ENCODE results near the gene FES.

The FES gene

DNA sequence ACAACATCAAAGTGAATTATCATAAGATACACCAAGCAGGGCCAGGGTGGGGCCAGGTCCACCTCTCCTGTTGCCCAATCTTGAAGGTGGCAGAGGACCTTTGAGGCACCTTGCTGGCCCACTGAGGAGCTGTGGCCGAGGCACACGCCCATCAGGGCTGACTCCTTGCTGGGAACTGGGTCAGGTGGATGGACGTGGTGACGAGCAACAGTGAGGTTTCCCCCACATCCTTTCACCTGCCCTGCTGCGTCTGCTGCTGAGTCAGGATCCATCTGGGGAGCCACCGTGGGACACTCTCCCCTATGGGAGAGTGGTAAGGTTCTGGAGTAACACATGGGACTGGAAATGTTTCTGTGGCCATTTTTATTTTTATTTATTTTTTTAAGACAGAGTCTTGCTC lies 33.2 kb upstream of the FES start:
- no peaks in the 10 kb centered on the region for H3K27me3 Mint-ChIP-seq
- peak overlapping the region; percentile 1 for H3K4me3 Mint-ChIP-seq
- H3K4me1 Mint-ChIP-seq: peaks cover 69% of the 10 kb centered on the region
- DNase-seq: peak; percentile 62
- H3K9me3 Mint-ChIP-seq: peaks cover 6% of the 10 kb centered on the region
- peaks cover 30% of the 10 kb centered on the region for H3K36me3 Mint-ChIP-seq
- H3K27ac Mint-ChIP-seq: peak overlapping the region; percentile 95
- CTCF ChIA-PET: interaction anchor here (1.2 to 1.5 kb wide), 4 partner anchors 9 to 203 kb away, joined by 3 to 6 read pairs (median 4); no protein-coding TSS in a partner anchor

- H3K9me3 Mint-ChIP-seq: peaks cover 6% of the 10 kb centered on the region
- DNase-seq: peak; percentile 65
- H3K27me3 Mint-ChIP-seq: no peaks in the 10 kb centered on the region
- peaks cover 26% of the 10 kb centered on the region for H3K36me3 Mint-ChIP-seq
- peak overlapping the region; percentile 95 for H3K27ac Mint-ChIP-seq
- CTCF ChIA-PET: interaction anchor here (1.1 to 1.5 kb wide), 4 partner anchors 12 to 204 kb away, joined by 3 to 5 read pairs (median 4); no protein-coding TSS in a partner anchor
- peak overlapping the region; percentile 58 for H3K4me3 Mint-ChIP-seq
- peaks cover 72% of the 10 kb centered on the region for H3K4me1 Mint-ChIP-seq
Observed at GRCh38 chr15:90851940-90852339, 32.4 kb upstream of the FES start.

- DNase-seq: no peak
- H3K36me3 Mint-ChIP-seq: peaks cover 18% of the 10 kb centered on the region
- peaks cover 6% of the 10 kb centered on the region for H3K9me3 Mint-ChIP-seq
- H3K4me3 Mint-ChIP-seq: no peak overlapping the region
- no peaks in the 10 kb centered on the region for H3K27me3 Mint-ChIP-seq
- H3K27ac Mint-ChIP-seq: peak overlapping the region; percentile 63
- CTCF ChIA-PET: no interaction called here
- H3K4me1 Mint-ChIP-seq: peaks cover 86% of the 10 kb centered on the region
Observed at GRCh38 chr15:90855139-90855538, 29.2 kb upstream of the FES start.

DNA sequence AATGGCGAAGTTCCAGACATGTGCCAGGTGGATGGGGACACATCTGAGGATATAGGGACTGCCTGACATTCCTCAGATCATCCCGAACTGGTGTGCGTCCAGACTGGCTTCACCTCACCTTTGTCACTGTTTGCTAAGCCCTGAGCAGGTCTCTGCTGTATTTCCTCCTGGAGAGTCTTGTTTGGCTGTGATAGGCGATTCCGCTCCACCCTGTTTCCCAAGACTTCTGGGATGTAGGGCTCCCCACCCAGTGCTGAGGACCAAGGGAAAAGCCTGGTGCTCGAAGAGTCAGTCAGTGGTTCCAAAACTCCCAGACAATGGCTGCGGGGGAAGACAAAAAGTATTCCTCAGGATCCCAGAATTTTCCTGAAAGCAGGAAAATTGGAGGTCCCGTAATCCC lies 27.0 kb upstream of the FES start:
- DNase-seq: no peak
- CTCF ChIA-PET: no interaction called here
- H3K4me1 Mint-ChIP-seq: peaks cover 73% of the 10 kb centered on the region
- H3K4me3 Mint-ChIP-seq: no peak overlapping the region
- peak overlapping the region; percentile 42 for H3K27ac Mint-ChIP-seq
- H3K9me3 Mint-ChIP-seq: no peaks in the 10 kb centered on the region
- H3K27me3 Mint-ChIP-seq: no peaks in the 10 kb centered on the region
- H3K36me3 Mint-ChIP-seq: peaks cover 6% of the 10 kb centered on the region

DNA sequence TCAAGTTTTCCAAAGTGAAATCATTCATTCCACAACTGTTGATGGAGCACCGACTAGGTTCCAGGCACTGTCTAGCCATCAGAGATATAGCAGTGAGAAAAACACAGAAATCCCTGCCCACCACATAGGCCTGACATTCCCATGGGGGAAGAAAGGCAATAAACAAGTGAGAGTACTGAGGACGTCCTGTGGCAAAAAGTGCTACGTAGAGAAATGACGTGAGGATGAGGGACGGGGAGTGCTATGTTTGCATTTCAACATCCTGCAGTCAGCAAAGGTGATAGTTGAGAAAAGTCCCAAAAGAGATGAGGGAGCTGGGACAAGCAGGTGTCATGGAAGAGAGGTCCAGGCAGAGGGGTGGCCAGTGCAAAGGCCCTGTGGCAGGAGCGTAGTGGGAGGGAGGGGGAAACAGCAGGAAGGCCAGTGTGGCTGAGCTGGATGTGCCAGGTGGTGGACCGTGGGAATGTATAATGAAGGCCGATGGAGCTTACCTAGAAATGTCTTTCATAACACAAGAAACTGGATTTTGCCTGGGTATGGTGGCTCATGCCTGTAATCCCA lies 26.3 kb upstream of the FES start:
- peak overlapping the region; percentile 43 for H3K27ac Mint-ChIP-seq
- no peak overlapping the region for H3K4me3 Mint-ChIP-seq
- peaks cover 68% of the 10 kb centered on the region for H3K4me1 Mint-ChIP-seq
- CTCF ChIA-PET: no interaction called here
- H3K9me3 Mint-ChIP-seq: no peaks in the 10 kb centered on the region
- no peaks in the 10 kb centered on the region for H3K27me3 Mint-ChIP-seq
- peaks cover 5% of the 10 kb centered on the region for H3K36me3 Mint-ChIP-seq
- DNase-seq: no peak

GRCh38 chr15:90859234-90860131 lies 24.8 kb upstream of the FES start:
- Mint-ChIP-seq H3K36me3 (peaks cover 2% of the 10 kb centered on the region), H3K9me3 (no peaks in the 10 kb centered on the region), H3K4me1 (peaks cover 65% of the 10 kb centered on the region), H3K27me3 (no peaks in the 10 kb centered on the region), H3K4me3 (no peak overlapping the region), H3K27ac (no peak overlapping the region)
- CTCF ChIA-PET: interaction anchor here (0.6 to 1.3 kb wide), 3 partner anchors 13 to 218 kb away, joined by 3 read pairs; no protein-coding TSS in a partner anchor
- no peak for DNase-seq

- no peaks in the 10 kb centered on the region for H3K9me3 Mint-ChIP-seq
- CTCF ChIA-PET: interaction anchor here (0.6 to 1.3 kb wide), 2 partner anchors 52 to 219 kb away, joined by 3 read pairs; no protein-coding TSS in a partner anchor
- no peak for DNase-seq
- peaks cover 55% of the 10 kb centered on the region for H3K4me1 Mint-ChIP-seq
- no peak overlapping the region for H3K4me3 Mint-ChIP-seq
- peak overlapping the region; percentile 58 for H3K27ac Mint-ChIP-seq
- H3K27me3 Mint-ChIP-seq: no peaks in the 10 kb centered on the region
- H3K36me3 Mint-ChIP-seq: no peaks in the 10 kb centered on the region
Observed at GRCh38 chr15:90860450-90860849, 23.9 kb upstream of the FES start.

DNA sequence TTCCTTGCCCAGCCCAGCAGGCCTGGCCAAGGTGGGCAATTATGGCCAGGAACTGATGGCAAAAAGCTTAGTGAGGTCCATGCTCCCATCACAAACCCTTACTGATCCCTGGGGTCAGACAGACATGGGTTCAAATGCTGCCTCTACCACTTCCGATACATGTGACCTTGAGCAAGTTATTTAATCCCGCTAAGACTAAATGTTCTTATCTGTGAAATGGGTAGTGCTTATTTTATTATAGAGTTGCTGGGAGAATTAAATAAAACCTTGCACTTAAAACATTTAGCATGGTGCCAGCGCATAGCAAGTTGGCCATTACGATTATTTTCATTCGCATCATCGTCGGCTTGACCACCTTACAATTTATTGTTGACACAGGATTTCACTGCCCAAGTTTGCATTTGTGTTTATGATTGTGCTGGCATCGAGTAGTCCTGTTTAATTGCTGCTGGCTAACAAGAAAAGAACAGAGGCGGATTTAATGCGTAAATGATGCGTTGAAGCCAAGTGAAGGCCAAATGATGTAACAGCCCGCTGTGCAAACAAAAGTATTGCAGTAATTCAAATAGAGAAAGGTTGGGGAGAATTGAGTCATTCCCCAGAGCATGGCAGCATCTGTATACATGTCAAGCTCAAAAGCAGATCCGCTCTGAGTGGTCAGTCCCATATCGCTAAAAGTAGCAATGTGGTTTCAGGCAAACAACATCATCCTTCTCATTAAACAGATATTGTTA lies 23.2 kb upstream of the FES start:
- CTCF ChIA-PET: interaction anchor here (1.3 kb wide), 1 partner anchor 53 kb away, joined by 3 read pairs; no protein-coding TSS in a partner anchor
- Mint-ChIP-seq H3K27ac (no peak overlapping the region), H3K9me3 (no peaks in the 10 kb centered on the region), H3K4me1 (peaks cover 49% of the 10 kb centered on the region), H3K36me3 (no peaks in the 10 kb centered on the region), H3K27me3 (no peaks in the 10 kb centered on the region), H3K4me3 (no peak overlapping the region)
- no peak for DNase-seq

GRCh38 chr15:90862487-90862886 lies 21.8 kb upstream of the FES start:
- Mint-ChIP-seq H3K9me3 (no peaks in the 10 kb centered on the region), H3K4me3 (no peak overlapping the region), H3K4me1 (peaks cover 41% of the 10 kb centered on the region), H3K27ac (no peak overlapping the region), H3K27me3 (no peaks in the 10 kb centered on the region), H3K36me3 (no peaks in the 10 kb centered on the region)
- DNase-seq: no peak
- CTCF ChIA-PET: no interaction called here

GRCh38 chr15:90862964-90863778 lies 21.1 kb upstream of the FES start:
- H3K4me1 Mint-ChIP-seq: peaks cover 39% of the 10 kb centered on the region
- H3K4me3 Mint-ChIP-seq: no peak overlapping the region
- CTCF ChIA-PET: no interaction called here
- H3K36me3 Mint-ChIP-seq: no peaks in the 10 kb centered on the region
- H3K9me3 Mint-ChIP-seq: no peaks in the 10 kb centered on the region
- no peak overlapping the region for H3K27ac Mint-ChIP-seq
- H3K27me3 Mint-ChIP-seq: no peaks in the 10 kb centered on the region
- DNase-seq: no peak

- H3K4me3 Mint-ChIP-seq: no peak overlapping the region
- CTCF ChIA-PET: no interaction called here
Observed at GRCh38 chr15:90863987-90864386, 20.3 kb upstream of the FES start.

GRCh38 chr15:90864507-90864906 lies 19.8 kb upstream of the FES start:
- Mint-ChIP-seq H3K4me3 (no peak overlapping the region), H3K4me1 (peaks cover 46% of the 10 kb centered on the region), H3K27me3 (no peaks in the 10 kb centered on the region), H3K36me3 (no peaks in the 10 kb centered on the region), H3K9me3 (no peaks in the 10 kb centered on the region), H3K27ac (no peak overlapping the region)
- CTCF ChIA-PET: interaction anchor here (1.1 kb wide), 1 partner anchor 69 kb away, joined by 3 read pairs; no protein-coding TSS in a partner anchor
- no peak for DNase-seq

More at GRCh38 chr15:90863987-90864386, 20.3 kb upstream of the FES start:
- no peaks in the 10 kb centered on the region for H3K36me3 Mint-ChIP-seq
- H3K27ac Mint-ChIP-seq: no peak overlapping the region
- H3K27me3 Mint-ChIP-seq: no peaks in the 10 kb centered on the region
- no peak for DNase-seq
- H3K9me3 Mint-ChIP-seq: no peaks in the 10 kb centered on the region
- H3K4me1 Mint-ChIP-seq: peaks cover 46% of the 10 kb centered on the region

DNA sequence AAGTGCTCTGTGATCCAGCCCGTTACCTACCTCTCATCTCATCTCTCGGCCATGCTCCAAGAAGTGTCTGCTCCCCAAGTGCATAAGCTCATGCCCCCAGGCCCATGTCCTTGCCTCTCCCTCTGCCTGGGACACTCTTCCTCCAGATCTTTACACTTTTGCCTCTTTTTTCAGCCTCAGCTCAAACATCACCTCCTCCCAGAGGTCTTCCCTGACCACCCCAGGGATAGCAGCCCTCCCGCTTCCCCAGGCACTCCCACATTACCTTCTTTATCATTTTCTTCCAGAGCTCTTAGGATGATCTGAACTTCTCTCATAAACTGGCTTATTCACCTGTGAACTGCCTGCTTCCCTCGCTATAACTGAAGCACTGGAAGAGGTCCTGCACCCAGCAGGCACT lies 18.6 kb upstream of the FES start:
- Mint-ChIP-seq H3K27ac (no peak overlapping the region), H3K9me3 (no peaks in the 10 kb centered on the region), H3K36me3 (peaks cover 1% of the 10 kb centered on the region), H3K4me1 (peaks cover 50% of the 10 kb centered on the region), H3K27me3 (no peaks in the 10 kb centered on the region), H3K4me3 (no peak overlapping the region)
- DNase-seq: no peak
- CTCF ChIA-PET: interaction anchor here (1.1 kb wide), 1 partner anchor 68 kb away, joined by 3 read pairs; no protein-coding TSS in a partner anchor

Measured in activated naive CD4-positive, alpha-beta T cell treated with anti-CD3 and anti-CD28 coated beads, Interleukin-2, amount 10 ng/mL, durations not matched to agents 7 days and 5 days (primary cell).